RPMI7951 (cell line): ENCODE data around the gene SLC9A3. TPM values are rescaled to one million over a fixed set of nuclear protein-coding genes. Genes with fewer than 3 reads are reported as not detected.

ENCODE experiments used
- DNase-seq: peaks from one replicate; pipeline ENCODE4 v3.0.0-alpha.2; 2012; ENCODE audit warnings: low read depth
- total RNA-seq: library from RNA; depleted of rRNA; stranded (reverse); fragments of >200 nt; shearing (Covaris generic); gene quantifications from 2 replicates; pipeline ENCODE4 v1.2.3, GENCODE V29; 2014

SLC9A3 gene
- total RNA-seq, 1 experiment from 2014 or later: 0.84 TPM

GRCh38 chr5:526456-527088 lies 2.3 kb upstream of the SLC9A3 start:
- no peak for DNase-seq

DNA sequence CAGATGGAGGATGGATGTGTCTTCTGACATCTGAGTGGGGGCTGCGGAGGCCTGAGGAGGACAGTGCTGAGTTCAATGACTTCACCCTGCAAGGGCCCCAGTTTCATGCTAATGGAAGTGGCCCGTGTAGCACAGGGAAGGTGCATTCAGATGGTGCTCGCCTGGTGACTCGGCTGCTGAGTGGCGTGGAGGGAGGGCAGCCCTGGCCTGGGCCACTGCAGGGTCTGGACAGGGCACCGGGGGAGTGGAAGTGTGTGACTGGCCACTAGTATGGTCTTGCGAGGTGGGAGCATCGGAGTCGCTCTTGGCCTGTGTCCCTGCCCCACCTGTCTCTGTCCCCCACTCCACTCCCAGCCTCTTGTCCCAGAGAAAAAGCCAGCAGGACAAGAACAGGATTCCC lies 1.7 kb upstream of the SLC9A3 start:
- no peak for DNase-seq

DNA sequence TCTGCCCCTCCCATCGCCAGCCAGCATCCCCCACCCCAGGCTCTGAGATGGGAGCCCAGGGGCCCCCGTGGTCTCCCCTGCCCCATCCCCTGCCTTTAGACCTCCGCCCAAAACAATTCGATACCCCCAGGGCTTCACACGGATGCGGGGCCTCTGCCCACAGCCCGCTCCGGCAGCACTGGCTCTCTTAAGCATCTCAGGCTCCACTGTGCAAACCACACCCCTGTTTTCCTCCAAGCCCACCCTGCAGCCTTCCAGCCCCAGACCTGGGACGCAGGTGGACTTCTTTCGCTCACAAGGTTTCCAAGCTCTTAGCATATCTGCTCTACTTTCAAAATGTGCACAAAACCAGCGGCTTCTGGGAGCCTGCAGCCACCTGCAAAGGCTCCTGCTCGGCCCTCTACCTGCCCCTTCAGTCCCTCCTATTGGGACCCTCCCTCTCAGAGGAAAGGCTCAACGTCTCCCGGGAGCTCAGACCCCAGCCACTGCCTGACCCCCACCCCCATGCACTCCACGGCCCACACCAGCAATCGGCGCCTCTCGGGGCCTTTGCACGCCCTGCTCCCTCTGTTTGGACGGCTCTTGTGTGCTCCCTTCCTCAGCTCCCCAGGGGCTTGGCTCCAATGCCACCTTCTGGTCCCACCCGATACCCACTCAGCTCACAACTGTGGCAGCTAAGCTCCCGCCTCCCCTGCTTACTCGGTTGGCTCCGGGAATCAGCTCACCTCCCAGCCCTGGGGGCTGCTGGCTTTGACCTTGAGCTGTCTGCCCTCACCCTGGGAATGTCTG lies 918 bp upstream of the SLC9A3 start:
- DNase-seq: no peak

GRCh38 chr5:523441-524222 lies 617 bp downstream of the SLC9A3 start:
- no peak for DNase-seq

- DNase-seq: no peak
Measured at GRCh38 chr5:522899-523440, 1.3 kb downstream of the SLC9A3 start.

DNA sequence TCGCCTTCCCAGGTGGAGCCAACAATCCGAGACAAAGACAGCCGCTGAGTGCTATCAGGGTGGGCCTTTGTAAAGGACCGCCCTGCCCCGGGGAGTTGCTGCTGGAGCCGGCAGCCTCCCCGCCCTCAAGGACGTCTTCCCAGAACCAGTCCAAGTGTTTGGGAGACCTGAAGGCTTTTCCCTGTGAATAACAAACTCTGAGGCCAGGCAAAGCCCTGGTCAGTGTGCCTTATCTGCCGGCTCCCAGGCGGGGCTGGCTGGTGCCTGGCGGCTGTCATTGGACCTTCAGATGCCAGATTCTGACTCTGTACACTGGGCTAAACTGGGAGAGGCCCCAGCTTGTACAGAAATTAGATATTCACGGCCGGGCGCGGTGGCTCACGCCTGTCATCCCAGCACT lies 2.1 kb downstream of the SLC9A3 start:
- no peak for DNase-seq

GRCh38 chr5:521680-522079 lies 2.6 kb downstream of the SLC9A3 start:
- no peak for DNase-seq

DNA sequence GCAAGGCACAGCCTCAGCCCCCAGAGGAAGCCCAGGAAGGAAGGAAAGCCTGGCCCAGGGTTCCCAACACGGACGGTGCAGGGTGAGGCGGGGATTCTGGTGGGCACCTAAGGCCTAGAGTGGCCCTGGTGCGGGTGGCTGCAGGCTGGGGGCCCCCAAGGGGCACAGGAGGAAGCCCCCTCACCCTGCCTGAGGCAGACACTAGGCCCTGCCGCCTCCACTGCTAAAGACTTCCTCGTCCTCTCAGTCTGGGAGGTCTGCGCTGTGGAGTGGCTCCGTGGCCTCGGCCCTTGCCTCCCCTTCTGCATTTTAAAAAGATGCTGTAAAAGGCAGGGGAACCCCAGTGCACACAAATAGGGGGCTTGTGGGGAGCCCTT lies 3.4 kb downstream of the SLC9A3 start:
- DNase-seq: no peak

DNA sequence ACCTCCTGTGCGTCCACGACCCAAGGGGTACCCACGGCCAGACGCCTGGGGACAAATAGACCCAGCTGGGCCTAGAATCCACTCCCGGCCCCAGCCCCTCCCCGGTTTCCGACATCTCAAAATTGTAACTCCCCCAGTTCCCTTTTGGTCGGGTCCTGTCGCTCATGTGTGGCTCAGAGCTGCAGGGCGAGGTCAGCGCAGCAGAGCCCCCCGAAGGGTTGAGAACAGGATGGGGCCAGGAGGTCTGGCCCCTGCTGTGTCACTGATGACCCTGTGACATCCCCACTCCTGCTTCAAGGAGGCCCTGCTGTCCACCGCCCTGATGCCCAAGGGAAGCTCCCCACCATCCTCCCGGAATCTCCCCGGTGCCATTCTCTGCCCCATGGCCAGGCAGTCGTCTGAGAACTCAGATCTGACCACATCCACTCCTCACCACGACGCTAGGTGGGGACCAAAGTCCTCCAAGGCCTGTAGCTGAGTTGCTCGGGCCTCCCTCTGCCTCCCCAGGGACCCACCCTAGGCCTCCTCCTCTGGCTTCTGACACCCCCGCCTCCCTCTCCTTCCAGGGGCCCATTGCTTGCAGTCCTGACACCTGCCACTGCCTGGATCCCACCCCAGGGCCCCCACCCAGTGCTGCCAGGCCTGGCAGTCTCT lies 3.9 kb downstream of the SLC9A3 start:
- DNase-seq: no peak

DNA sequence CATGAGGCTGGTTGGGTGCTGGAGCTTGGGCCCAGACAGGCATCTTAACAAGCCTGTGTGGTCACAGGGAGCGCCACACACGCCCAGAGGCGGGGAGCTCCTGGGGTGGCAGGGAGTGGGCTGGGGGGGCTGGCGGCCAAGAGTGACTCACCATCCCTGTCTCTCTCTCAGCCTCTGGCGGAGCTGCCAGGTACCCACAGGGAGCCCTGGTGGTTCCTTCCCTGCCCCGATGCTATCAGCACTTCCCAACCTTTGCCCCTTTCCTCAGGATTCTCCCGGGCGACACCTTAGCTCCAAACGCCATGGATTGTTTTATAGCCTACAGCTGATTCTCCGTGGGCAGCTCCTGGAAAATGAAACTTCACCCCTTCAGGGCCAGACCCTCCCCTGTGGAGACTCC lies 5.5 kb downstream of the SLC9A3 start:
- DNase-seq: no peak

DNA sequence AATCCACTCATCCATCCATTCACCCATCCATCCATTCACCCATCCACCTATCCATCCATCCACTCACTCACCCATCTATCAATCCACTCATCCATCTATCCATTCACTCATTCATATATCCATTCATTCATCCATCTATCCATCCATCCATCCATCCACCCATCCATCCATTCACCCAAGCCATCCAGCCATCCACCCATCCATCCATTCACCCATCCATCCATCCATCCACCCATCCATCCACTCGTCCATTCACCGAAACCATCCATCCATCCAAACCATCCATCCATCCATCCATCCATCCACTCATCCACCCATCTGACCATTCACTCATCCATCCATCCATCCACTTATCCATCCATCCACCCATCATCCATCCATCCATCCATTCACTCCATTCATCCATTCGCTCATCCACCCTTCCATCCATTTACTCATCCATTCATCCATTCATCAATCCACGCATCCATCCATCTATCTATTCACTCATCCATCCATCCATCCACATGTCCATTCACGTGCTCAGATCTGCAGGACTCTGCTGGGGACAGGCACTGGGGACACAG lies 6.6 kb downstream of the SLC9A3 start:
- DNase-seq: no peak

DNA sequence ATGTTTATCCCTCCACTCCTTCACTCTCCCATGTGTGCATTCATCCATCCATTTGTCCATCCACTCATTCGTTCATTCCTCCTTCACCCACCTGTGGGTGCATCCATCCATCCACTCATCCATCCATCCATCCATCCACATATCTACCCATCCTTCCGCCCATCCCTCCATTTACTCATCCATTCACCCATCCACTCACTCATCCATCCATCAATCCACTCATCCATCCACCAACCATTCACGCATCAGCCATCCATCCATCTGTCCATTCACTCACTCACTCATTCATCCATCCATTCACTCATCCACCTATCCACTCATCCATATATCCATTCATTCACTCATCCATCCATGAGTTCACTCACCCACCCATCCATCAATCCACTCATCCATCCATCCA lies 7.3 kb downstream of the SLC9A3 start:
- DNase-seq: no peak

- no peak for DNase-seq
Measured at GRCh38 chr5:516338-516925, 7.8 kb downstream of the SLC9A3 start.

GRCh38 chr5:515273-515836 lies 8.9 kb downstream of the SLC9A3 start:
- DNase-seq: no peak

DNA sequence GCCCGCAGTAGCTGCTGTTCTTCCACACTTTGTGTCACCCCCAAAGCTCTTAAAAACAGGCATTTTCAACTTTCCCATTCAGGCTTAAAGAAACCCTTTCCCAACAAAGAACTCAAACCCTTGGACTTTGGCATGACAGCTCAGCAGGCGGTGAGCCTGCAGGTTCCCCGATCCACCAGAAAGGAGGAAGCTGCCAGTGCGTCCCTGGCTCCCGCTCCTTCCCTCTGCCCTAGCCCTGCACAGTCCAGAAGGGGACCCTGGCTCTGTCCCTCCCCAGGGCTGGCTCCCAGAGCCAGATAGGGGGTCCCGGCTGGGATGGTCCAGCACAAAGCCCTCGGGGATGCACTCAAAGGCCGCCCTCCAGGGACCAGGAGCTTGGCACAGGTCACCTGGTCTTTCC lies 9.6 kb downstream of the SLC9A3 start:
- DNase-seq: no peak

- no peak for DNase-seq
Measured at GRCh38 chr5:514101-514485, 10.2 kb downstream of the SLC9A3 start.

- DNase-seq: no peak
Measured at GRCh38 chr5:513216-514100, 10.8 kb downstream of the SLC9A3 start.

GRCh38 chr5:511476-511875 lies 12.8 kb downstream of the SLC9A3 start:
- DNase-seq: no peak

GRCh38 chr5:510521-510920 lies 13.7 kb downstream of the SLC9A3 start:
- no peak for DNase-seq

DNA sequence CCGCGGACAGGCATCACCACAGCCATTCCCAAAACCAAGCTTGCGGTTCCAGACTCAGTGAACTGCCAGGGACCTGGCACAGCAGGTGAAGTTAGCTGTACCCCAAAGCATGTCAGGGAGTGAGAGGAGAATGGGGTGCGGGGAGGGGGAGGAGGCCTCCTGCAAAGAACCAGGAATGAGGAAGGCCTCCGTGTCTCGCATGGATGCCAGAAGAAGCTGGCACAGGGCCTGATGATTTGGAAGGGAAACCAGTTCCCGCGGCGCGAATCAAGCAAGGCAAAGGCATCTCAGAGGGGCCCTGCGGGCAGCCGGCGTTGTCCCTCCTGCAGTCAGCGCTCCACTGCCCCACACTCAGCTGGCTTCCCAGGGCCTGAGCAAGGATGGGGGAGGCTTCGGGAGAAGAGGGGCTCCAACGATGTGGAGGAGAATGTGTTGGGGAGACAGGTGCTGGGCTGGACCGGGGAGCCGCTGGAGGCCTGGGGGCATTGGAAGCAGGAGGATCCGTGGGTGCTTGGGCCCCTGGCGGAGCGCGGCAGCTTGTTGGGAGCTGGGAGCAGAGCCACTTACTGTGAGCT lies 14.6 kb downstream of the SLC9A3 start:
- no peak for DNase-seq
